GM06990 (cell line): Measurements from ENCODE around the gene TCFL5.
"Not testable (repeated sequence)": the region's sequence is repeated elsewhere in the genome, so short reads cannot be mapped to it uniquely, and the experiment has no call there.

Source experiments
- DNase-seq: peaks from one replicate; pipeline ENCODE4 v3.0.0-alpha.2; 2011; ENCODE audit not compliant: insufficient read length; ENCODE audit errors: extremely low read depth
- H3K27me3 ChIP-seq: replicated peaks from 2 replicates; pipeline ENCODE4 v1.6.0; 2011; ENCODE audit warnings: low read length; ENCODE audit not compliant: control insufficient read depth, insufficient read depth
- H3K36me3 ChIP-seq: 2 replicates; pipeline ENCODE4 v1.5.1; 2011; ENCODE audit warnings: low read length; ENCODE audit not compliant: control insufficient read depth, insufficient read depth
- H3K4me3 ChIP-seq: replicated peaks from 2 replicates; pipeline ENCODE4 v1.5.1; 2011; ENCODE audit warnings: low read depth, mild to moderate bottlenecking, control low read depth, low read length
- CTCF ChIP-seq: IDR thresholded peaks from 2 replicates; pipeline ENCODE4 v1.5.1; 2011; ENCODE audit warnings: low read length, control low read depth, mild to moderate bottlenecking, inconsistent platforms; ENCODE audit not compliant: insufficient read depth, poor library complexity, severe bottlenecking

TCFL5 gene

GRCh38 chr20:62854121-62854520, 7.5 kb downstream of the TCFL5 start:
- H3K27me3 ChIP-seq: no peaks in the 10 kb centered on the region
- H3K36me3 ChIP-seq: peaks cover 3% of the 10 kb centered on the region
- H3K4me3 ChIP-seq: no peak overlapping the region
- no peak for DNase-seq
- no peak for TF ChIP-seq CTCF

- not testable (repeated sequence) for H3K36me3 ChIP-seq, H3K27me3 ChIP-seq, DNase-seq, H3K4me3 ChIP-seq
These were observed 8.3 kb downstream of the TCFL5 start for GRCh38 chr20:62853304-62853703.

GRCh38 chr20:62852841-62853240, 8.8 kb downstream of the TCFL5 start:
- Histone ChIP-seq H3K27me3 (no peaks in the 10 kb centered on the region), H3K36me3 (peaks cover 3% of the 10 kb centered on the region), H3K4me3 (no peak overlapping the region)
- no peak for TF ChIP-seq CTCF
- no peak for DNase-seq

- DNase-seq: no peak
- H3K27me3 ChIP-seq: no peaks in the 10 kb centered on the region
- no peak overlapping the region for H3K4me3 ChIP-seq
- no peak for TF ChIP-seq CTCF
- H3K36me3 ChIP-seq: peaks cover 3% of the 10 kb centered on the region
These were observed 9.4 kb downstream of the TCFL5 start for GRCh38 chr20:62852196-62852595.

- no peak overlapping the region for H3K4me3 ChIP-seq
- no peaks in the 10 kb centered on the region; the same call in none of the 2 replicates for H3K36me3 ChIP-seq
- TF ChIP-seq CTCF: no peak
- no peaks in the 10 kb centered on the region for H3K27me3 ChIP-seq
- DNase-seq: no peak
These were observed 11.2 kb downstream of the TCFL5 start for GRCh38 chr20:62850333-62850974.

- DNase-seq: no peak
- H3K36me3 ChIP-seq: no peaks in the 10 kb centered on the region; the same call in none of the 2 replicates
- no peak for TF ChIP-seq CTCF
These were observed 12.2 kb downstream of the TCFL5 start for GRCh38 chr20:62849431-62849830.

GRCh38 chr20:62848917-62849316, 12.7 kb downstream of the TCFL5 start:
- H3K36me3 ChIP-seq: not testable (repeated sequence)

More at GRCh38 chr20:62849431-62849830, 12.2 kb downstream of the TCFL5 start:
- Histone ChIP-seq H3K4me3 (no peak overlapping the region), H3K27me3 (no peaks in the 10 kb centered on the region)

More at GRCh38 chr20:62848917-62849316, 12.7 kb downstream of the TCFL5 start:
- not testable (repeated sequence) for H3K27me3 ChIP-seq, DNase-seq, H3K4me3 ChIP-seq
